Measurements from ENCODE around the gene SULF2.
A peak's percentile ranks its signal among the peaks of the same experiment; 100 is the strongest.

The SULF2 gene

DNA sequence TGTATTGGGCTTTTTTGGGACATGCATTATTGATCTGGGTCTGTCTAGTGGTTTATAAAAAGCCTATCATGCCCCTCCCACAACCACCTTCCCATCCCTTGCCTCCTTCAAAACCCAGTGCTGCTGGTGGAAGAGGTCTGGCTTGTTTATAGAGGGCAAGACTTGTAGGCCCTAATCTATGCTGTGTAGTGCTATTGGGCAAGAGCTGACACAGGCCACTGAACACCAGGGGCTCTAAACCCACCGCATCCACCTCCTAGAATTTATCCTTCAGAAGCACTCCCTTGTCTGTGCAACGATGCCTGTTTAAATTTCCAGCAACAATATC lies 30.9 kb downstream of the SULF2 start:
- H3K36me3 ChIP-seq, result peaks cover 41% of the 10 kb centered on the region

DNA sequence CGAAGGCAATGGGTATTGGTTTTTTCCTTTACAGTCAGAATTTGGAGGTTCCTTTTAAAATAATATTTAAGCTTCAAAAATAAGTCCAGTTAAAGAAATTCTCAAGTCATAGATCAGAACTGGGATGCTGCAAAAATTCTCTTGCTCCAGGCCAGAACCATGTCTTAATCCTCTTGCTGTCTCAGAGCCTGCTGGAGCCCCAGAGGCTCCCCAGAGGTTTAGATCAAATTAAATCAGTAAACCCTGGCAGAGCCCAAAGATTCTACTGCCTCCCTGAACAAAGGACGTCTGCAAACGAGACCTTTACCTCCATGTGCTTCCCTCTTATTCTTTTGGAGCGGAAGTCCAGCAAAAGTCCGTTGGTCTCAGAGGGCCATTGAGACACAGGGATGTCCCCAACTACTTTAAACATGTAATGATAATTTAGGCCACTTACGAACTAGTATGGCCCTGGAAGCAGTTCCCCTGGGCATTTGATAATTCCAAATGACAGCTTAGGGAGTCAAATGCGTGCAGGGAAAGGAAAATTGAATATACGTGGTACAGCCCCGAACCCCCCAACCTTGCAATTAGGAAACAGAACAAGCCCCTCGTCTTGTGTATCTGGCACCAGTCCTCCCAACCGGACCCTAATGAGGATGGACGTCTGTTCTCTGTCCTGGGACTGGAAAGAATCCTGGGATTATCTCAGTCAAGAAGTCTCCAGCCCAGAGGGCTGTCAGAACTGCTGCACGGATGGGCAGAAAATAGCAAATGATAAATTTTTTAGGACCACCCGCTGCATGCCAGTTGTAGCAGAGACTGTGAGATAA lies 31.5 kb downstream of the SULF2 start:
- TF ChIP-seq, protein P1, sequence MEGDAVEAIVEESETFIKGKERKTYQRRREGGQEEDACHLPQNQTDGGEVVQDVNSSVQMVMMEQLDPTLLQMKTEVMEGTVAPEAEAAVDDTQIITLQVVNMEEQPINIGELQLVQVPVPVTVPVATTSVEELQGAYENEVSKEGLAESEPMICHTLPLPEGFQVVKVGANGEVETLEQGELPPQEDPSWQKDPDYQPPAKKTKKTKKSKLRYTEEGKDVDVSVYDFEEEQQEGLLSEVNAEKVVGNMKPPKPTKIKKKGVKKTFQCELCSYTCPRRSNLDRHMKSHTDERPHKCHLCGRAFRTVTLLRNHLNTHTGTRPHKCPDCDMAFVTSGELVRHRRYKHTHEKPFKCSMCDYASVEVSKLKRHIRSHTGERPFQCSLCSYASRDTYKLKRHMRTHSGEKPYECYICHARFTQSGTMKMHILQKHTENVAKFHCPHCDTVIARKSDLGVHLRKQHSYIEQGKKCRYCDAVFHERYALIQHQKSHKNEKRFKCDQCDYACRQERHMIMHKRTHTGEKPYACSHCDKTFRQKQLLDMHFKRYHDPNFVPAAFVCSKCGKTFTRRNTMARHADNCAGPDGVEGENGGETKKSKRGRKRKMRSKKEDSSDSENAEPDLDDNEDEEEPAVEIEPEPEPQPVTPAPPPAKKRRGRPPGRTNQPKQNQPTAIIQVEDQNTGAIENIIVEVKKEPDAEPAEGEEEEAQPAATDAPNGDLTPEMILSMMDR (IDR thresholded peaks at IDR 0.05), result no peak
- Histone ChIP-seq H3K4me1 (ENCODE audit: control insufficient read depth in 1 of 2, insufficient read depth in 1 of 2, low read depth in 1 of 2, low read length in 1 of 2) (peaks cover 16 to 24% of the 10 kb centered on the region in 2 experiments), H3K4me3 (ENCODE audit: low read depth in 1 of 2, low read length in 1 of 2) (no peak overlapping the region), H3K27ac (peak overlapping the region; percentile 36), H3K27me3 (no peaks in the 10 kb centered on the region), H3K36me3 (peaks cover 41% of the 10 kb centered on the region), H3K9me3 (no peaks in the 10 kb centered on the region)

More for the DNA sequence above, 30.9 kb downstream of the SULF2 start:
- no peak overlapping the region for H3K4me3 ChIP-seq (ENCODE audit: low read depth in 1 of 2, low read length in 1 of 2)
- H3K27ac ChIP-seq, result no peak overlapping the region
- no peaks in the 10 kb centered on the region for H3K9me3 ChIP-seq
- peaks cover 10 to 19% of the 10 kb centered on the region in 2 experiments for H3K4me1 ChIP-seq (ENCODE audit: control insufficient read depth in 1 of 2, insufficient read depth in 1 of 2, low read depth in 1 of 2, low read length in 1 of 2)
- no peaks in the 10 kb centered on the region for H3K27me3 ChIP-seq
- TF ChIP-seq, protein P1 (IDR thresholded peaks at IDR 0.05), result no peak

DNA sequence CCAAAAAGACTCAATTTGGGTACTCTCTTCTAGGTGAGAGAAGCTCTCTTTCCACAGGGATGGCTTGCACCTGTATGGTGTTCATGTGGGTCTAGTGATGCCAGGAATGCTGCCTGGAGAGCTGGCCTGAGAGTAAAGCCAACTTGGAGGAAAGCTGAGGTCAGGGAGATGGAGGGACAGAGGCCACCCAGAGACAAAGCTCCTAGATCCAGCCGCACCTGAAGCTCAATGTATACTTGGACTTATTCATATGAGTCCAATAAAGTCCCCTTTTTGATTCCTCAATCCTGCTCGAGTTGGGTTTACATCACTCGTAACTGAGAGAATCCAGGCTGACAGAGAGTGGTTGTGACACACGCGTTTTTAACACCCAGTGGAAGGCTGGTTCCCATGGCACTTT lies 33.8 kb downstream of the SULF2 start:
- H3K36me3 ChIP-seq, result peaks cover 31% of the 10 kb centered on the region
- no peaks in the 10 kb centered on the region for H3K27me3 ChIP-seq
- TF ChIP-seq, protein P1 (IDR thresholded peaks at IDR 0.05), result no peak
- no peaks in the 10 kb centered on the region for H3K9me3 ChIP-seq
- peaks cover 38 to 47% of the 10 kb centered on the region in 2 experiments for H3K4me1 ChIP-seq (ENCODE audit: control insufficient read depth in 1 of 2, insufficient read depth in 1 of 2, low read depth in 1 of 2, low read length in 1 of 2)
- H3K27ac ChIP-seq, result peak overlapping the region; percentile 41
- H3K4me3 ChIP-seq (ENCODE audit: low read depth in 1 of 2, low read length in 1 of 2), result no peak overlapping the region

DNA sequence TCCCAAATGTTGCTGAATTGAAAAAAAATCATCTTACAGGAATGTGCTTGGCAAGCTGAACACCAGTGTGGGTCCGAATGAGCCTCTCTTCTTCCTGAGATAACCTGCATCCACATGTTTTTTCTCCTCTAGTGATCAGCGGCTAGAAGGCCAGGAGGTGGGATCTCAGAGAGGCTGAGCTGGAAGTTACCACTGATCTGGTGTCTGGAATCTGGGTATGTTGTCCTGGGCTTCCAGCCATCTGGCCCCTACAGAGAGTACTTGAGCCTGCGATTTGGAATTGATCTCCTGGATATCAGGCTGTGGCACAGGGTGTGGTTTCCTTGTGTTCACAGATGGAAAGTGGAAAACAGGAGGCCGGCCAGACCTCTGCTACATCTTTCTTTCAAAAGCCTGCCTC lies 35.9 kb downstream of the SULF2 start:
- peaks cover 10% of the 10 kb centered on the region for H3K36me3 ChIP-seq

DNA sequence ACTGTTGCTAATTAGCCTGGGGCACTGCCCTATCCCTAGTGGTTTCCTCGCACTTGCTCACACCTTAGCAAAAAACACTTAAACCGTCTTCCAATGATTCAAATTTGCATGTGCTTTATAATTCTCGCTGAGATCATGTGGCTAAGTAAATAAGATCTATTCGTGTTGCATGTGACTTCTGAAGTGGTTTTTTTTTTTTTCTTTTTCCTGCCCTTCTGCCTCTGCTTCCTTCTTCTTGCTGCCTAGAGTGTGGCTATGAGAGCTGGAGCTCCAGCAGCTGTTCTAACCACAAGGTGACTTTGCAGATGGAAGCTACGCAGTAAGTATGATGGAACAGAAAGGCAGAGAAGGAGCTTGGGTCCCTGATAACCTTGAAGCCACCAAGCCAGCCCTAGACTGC lies 36.5 kb downstream of the SULF2 start:
- H3K36me3 ChIP-seq, result peaks cover 8% of the 10 kb centered on the region
- H3K27me3 ChIP-seq, result no peaks in the 10 kb centered on the region
- TF ChIP-seq, protein P1 (IDR thresholded peaks at IDR 0.05), result no peak
- H3K9me3 ChIP-seq, result no peaks in the 10 kb centered on the region
- peak overlapping the region; percentile 96 for H3K27ac ChIP-seq
- peaks cover 46 to 57% of the 10 kb centered on the region in 2 experiments for H3K4me1 ChIP-seq (ENCODE audit: control insufficient read depth in 1 of 2, insufficient read depth in 1 of 2, low read depth in 1 of 2, low read length in 1 of 2)
- peak overlapping the region; percentile 30 to 44 for H3K4me3 ChIP-seq (ENCODE audit: low read depth in 1 of 2, low read length in 1 of 2)

More for the DNA sequence above, 35.9 kb downstream of the SULF2 start:
- TF ChIP-seq, protein P1 (IDR thresholded peaks at IDR 0.05), result no peak
- Histone ChIP-seq H3K4me1 (ENCODE audit: control insufficient read depth in 1 of 2, insufficient read depth in 1 of 2, low read depth in 1 of 2, low read length in 1 of 2) (peaks cover 46 to 57% of the 10 kb centered on the region in 2 experiments), H3K27me3 (no peaks in the 10 kb centered on the region), H3K9me3 (no peaks in the 10 kb centered on the region), H3K4me3 (ENCODE audit: low read depth in 1 of 2, low read length in 1 of 2) (peak overlapping the region in 1 of 2 experiments; percentile 44), H3K27ac (peak overlapping the region; percentile 96)

Data from neutrophil (primary cell).